NOMO-1 (cell line): ENCODE measurements around the gene BEND5.

Source experiments
- DNase-seq, 2 experiments: peaks; one replicate each; lab custom pipeline; 2025; ENCODE audit not compliant: unreplicated experiment in 2 of 2; lab: John Stamatoyannopoulos, UW

The BEND5 gene

DNA sequence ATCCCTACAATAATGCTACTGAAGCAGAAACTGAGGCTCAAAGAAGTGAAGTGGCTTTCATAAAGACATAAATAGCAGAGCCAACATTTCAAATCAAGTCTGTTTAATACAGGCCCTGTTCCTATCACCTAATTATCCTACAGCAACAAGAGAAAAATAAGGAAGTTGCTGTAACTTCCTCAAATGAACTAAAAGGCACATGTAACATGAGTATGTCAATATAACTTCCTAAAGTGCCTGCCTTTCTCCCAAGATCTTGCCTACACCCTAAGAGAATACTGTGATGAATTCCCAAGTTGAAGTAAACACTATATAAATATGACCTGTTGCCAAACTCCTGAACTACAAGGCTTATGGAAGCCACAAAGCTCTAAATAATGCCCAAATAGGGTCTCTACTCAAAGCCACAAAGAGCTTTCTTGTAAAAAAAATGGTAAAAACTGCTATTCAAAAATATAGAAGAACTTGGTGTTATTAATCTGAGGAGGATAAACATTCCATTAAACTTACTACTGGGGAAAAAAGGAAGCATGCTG lies 8.6 kb downstream of the BEND5 start:
- DNase-seq, result peak; percentile 50 to 86

DNA sequence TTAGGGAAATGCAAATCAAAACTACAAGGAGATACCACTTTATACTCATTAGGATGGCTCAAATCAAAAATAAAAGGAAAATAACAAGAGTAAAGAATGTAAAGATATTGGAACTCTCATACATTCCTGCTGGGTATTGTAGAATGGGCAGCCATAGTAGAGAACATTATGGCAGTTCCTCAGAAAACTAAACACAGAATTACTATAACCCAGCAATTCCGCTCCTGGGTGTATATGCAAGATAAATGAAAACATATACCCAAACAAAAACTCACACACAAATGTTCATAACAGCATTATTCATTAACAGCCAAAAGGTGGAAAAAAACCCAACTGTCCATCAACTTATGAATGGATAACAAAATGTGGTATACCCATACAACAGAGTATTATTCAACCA lies 11.4 kb downstream of the BEND5 start:
- DNase-seq, result no peak

DNA sequence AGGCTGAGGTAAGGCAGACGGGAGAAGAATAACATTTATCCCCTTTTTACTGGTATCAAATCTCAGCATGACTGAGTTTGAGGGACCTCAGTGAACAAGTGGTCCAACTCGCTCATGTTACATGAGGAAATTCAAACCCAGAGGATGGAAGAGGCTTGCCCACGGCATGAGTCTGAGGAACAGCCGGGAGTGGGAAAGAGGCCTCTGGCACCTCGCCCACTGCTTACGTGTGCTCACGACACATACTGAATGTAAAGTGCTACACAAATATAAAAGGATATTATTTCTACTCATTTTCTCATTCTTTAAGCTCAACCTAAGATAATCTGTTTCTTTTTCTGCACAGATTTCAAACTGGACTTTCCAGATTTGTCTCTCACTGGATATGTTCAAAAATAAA lies 14.7 kb downstream of the BEND5 start:
- no peak for DNase-seq

DNA sequence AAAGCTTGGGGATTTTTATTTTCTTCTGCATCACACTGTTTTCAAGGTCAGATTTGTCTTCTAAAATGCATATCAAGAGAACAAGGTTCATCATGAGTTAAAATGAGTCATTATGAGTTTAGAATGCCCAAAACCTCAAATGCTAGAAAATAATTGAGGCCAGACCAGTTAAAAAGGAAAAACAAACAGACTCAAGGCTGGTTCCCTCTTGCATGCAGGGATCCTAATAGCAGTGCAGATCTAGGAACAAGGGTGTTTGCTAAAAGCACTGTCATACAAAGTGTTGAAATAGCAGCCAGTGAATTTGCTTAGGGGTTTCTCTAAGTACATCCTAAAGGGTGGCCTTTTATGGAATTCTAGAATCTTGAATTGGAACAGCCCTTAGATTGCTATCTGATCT lies 15.3 kb downstream of the BEND5 start:
- DNase-seq, result no peak

DNA sequence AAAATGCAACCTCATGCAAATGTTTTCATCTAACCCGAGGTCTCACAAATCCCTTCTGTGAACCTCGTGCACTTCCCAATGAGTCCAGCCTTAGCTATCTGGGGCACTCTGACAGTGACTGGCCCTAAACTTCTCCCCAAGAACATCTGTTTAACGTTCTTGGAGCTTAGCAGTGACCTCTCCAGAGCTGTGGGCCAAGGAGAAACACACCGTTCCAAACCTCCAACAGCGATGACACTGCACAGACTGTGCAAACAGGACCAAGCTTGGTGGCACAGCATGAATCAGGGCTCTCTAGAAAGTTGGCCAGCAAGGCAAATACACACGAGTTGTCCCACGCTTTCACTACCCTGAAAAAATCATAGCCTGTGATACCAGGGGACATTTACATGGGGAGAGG lies 15.8 kb downstream of the BEND5 start:
- DNase-seq, result no peak

DNA sequence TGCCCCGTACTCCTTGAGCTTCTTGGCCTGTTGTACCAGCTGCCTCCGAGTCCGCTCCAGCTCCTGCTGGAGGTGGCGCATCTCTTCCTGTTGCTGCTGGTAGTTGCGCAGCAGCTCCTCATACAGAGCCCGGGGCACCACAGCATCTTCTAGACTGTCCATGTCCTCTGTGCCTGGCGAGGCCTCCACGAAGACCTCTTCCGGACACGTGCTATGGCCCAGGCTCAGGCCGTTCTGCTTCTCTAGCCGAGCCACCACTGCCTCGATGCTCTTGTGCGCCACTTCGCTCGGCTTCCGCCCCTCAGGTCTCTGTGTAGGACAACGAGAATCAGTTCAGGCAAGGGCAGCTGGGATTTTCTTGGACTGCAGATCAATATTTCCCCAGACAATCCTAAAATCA lies 17.7 kb downstream of the BEND5 start:
- DNase-seq, result no peak

DNA sequence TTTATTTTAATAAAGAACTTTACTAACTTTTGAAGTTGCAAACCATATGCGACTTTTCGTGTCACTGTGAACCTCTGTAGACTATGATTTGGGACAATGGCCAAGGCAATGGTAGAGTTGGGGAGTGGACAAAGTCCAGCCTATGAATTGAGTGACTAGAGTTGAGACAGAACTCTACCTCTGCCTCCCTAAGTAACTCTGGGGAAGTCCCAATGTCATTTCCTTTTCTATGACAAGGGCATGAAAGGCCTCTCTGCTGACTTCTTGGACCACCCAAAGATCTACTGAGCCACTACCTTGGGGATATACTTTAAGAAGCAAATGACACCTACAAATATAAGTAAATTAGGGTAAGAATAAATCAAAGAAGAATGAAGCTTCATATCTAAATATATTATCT lies 19.3 kb downstream of the BEND5 start:
- DNase-seq, result no peak

DNA sequence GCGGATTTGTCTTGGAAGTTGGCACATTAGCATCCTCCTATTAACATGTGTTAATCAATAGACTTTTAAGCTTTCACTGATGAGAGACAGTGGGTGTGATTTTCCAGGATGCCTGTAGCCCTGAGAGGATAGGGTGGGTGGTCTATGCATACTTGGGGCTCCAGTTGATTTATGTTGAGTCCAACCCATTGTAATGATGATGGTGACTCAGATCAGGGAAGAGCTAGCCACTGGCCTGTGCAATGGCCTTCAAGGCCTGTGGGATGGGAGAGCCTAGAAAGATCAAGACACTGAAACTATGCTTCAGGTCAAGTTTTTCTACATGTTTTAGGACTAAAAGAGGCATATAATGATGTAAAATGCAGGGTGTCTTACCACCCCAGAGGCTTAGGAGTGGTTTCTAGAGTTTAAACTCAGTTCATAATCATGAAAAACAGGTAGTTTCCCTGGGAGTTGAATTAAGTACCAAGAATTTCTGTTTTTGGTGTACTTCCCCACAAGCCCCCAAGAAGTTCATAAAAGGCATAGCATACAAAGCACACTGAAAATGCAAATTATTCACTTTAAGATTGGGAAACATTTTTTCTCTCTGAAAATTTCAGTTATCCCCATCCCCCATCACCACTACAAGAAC lies 19.9 kb downstream of the BEND5 start:
- DNase-seq, result no peak

DNA sequence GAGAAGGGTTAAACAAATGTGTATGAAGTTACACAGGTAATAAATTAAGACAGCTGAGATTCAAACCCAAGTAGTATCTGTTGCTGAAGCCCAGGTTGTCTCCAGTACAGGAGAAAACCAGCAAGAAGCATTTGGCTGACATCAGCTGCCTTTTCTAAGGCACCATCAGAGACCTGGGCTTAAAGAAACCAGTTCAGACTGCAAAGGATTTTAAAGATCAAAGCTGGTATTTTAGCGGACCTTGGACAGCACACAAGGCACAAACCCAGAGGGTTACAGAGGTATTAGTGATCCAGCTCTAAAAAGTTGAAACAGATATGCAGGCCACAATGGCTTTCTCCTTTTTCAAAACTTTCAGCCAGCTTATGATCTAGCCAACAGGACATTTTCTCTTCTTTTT lies 23.4 kb downstream of the BEND5 start:
- no peak for DNase-seq

DNA sequence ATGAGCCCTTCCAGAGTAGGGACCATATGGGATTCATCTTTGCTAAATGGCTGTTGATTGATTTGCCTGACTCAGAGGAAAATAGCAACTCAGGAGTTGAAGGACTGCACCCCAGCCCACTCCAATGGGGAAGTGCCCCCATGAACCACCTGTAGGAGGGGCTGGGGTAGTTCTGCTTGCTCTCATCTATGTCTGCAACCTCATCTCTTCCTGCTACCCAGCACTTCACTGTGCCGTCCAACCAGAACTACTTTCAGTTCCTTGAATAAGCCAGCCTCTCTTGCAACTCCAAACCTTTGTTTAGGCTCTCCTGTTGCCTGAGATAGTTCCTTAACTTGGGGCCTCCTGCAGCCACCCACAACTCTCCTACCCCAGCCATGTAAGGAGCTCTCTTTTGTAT lies 26.6 kb downstream of the BEND5 start:
- peak; percentile 87 to 93 for DNase-seq

DNA sequence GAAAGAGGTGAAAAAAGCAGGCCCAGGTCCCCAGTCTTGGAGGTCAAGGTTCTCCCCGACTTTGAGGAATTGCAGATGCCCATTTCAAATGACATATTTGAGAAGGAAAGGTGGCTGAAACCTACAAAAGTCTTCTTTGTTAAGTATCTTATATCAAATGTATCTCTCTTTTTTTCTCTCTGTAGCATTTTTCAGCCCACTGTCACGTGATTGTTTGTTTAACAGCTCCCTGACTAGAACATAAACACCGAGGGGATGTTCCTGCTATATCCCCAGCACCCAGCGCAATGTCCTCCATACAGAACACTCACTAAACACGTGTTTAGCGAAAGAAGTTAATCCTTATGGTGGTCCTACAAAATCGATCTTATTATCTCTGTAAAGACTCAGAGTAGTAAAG lies 27.6 kb downstream of the BEND5 start:
- DNase-seq, result no peak

DNA sequence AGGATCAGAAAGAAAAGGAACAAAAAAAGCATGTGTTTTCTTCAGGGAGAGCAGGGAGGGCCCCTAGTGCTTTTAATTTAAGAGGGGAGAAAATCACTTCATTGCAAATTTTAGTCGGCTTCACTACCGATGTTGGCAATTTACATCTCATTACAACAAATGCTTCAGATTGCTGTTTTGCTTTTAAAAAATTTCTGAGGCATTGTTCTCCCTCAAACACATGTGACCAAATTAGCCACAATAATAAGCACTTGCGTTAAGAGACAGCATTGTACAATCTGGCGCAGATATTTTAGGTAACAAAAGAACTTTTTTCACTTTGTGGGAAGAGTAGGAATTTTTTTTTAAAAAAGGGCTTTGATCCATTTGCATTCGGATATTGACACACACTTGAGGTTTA lies 29.8 kb downstream of the BEND5 start:
- DNase-seq, result no peak

DNA sequence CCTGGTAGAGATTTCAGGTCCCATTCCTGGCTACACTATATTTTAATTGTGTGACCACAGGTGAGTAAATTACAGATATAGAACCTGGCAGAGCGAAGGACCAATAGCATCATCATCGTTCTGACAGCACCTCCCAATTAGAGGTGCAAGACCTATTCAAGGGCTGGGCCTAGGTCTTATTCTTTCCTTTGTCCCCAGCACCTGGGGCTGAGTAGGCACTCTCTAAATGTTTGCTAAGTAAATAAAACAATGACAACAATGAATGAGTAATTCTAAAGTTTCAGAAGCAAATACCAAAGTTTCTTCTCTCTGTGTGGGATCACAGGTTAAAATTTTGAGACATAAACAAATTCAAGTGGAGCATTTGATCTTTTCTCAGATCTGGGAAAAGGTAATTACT lies 32.7 kb downstream of the BEND5 start:
- DNase-seq, result no peak

DNA sequence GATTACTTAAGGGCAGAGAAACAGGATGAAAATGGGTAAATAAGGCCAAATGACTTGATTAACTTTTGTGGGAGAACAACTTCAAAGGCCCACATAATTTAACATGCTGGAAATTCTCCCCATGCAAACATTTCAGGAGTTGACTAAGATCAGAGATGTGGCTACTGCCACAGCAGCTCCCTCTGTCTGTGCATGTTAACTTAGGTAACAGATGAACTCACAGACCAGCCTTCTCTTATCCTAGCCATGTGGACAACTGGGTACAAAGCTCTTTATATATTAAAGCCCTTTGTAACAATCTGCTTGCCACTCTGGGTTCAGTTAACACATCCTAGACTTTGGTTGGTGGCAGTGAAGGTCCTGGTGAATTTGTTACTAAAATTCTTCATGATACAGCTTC lies 33.2 kb downstream of the BEND5 start:
- DNase-seq, result no peak

DNA sequence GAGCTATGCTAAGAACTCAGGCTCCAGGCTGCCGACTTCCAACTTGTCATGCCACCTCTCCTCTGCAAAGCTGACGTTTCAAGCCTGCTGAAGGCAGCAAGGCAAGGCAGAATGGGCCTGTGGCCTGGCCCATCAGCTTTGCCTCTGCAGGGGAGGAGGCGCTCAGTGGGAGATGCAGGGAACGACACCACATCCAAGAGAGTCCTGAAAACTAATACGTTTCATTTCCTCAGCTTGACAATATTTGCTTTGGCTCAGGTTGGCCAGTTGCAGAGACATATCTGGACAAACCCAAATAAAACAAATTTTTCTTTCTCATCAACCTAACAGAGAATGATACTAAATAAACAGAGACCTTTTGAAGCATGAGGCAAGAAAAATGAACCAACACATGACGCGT lies 35.3 kb downstream of the BEND5 start:
- no peak for DNase-seq

DNA sequence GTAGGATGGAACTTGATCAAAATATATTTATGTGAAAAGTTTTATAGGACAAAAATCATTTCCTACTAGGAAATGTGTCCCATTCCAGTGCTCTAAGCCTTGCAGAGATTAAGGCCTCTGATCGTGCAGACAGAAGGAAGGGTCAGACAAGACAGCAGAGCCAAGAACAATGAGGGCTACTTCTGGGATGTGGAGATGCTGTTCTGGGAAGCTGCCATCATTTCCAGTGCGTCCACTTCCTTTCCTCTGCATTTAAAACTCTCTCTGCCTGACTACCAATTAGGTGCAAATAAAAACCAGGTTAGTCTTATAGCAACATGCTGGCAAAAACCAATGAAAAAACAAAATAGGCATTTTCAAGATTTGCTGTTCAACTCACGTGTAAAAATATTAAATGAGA lies 36.1 kb downstream of the BEND5 start:
- DNase-seq, result no peak

DNA sequence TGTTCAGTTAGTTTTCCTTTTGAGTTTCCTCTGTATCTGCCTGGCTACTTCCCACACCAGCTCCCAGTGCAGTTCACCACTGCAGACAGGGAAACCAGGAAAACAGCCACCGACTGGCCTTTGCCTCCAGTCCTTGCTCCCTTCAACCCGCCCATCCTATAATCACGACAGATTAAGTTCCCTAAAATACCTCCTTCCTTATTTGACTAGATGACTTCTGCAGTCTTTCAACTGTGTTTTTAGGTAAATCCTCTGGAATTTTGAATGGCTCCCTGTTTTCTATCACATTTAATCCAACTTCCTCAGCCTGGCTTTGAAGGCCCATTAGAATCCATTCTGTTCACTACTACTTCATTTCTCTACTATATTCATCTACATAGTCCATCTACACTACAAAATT lies 37.6 kb downstream of the BEND5 start:
- DNase-seq, result no peak

DNA sequence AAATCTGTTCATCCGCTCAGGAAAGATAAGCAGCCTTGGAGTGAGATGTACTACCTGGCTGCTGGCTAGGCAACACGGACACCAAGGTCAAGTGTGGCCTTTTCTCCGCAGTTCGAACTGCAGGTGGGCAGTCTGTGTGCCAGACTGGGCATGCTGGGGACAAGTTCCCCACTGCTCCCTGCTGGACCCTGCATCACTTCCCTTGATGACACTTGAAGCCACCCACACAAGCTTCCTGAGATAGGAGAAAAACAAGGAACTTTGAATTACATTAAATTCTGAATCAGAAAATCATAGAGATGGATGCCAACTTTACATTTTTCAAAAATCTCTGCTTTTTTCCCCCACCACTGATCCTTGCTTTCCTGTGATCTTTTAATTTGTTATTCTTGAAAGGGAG lies 38.3 kb downstream of the BEND5 start:
- no peak for DNase-seq

DNA sequence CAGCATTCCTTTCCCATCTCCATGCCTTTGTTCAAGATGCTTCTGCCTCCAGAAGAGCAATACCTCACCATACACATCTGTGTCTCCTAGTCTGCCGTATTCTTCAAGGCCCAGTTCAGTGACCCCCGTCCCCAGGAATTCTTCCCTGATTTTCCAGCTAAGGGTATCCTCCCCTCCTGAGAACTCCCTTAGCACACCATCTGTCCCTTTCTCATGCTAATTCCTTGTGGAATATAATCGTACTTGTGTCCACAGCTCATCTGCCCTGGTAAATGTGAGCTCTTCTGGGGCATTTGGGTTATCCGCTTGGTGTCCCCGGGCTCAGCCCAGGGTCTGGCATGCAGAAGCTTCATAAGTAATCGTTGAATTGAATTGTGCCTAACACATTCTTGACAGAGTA lies 40.9 kb downstream of the BEND5 start:
- DNase-seq, result no peak

DNA sequence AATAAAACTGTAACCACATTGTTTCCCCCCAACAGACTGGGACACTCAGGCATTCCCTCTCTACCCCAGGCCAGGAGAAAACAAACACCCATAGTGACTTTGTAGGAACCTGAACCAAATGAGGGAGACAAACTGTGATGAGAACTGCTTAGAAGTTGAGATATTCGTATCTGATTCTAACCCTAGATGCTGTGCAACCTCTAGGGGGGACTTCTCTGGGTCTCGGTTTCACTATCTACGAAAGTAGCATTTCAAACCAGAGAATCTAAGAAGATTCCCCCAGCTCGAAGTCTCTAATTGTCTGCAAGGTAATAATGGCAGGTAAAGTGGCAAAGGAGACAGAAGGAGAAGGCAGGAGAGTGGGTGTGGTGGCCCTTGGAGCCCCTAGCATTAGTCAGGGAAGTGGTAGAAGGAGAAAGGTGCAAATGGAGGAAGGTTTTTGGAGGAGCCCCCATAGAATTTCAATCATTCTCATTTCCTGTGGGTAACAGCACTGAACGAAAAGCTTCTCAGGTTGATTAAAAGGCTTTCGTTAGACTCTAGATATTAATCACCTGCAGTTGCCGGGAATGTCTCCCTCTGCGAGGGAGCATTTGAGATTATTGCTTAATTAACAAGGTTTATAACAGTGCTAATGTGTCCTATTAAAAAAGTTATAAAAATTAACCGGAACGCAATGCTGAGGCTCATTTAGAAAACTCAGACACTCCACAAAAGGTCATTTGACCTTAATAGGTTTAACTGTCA lies 46.4 kb downstream of the BEND5 start:
- no peak for DNase-seq

DNA sequence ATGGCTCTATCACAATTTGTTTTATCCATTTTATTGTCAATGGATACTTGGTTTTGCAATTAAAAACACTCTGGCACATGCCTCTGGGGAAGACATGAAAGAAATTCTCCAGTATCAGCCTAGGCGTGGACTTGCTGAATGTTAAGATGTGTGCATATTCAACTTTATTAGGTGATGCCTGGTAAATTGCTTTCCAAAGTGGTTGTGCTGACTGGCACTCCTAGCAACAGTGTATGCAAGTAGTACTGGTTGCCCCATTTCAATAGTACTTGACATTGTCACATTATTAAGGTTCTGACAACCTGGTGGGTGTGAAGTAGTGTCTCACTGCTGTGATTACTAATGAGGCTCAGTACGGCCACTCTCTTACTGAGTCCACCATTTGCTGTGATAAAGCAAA lies 48.1 kb downstream of the BEND5 start:
- no peak for DNase-seq

DNA sequence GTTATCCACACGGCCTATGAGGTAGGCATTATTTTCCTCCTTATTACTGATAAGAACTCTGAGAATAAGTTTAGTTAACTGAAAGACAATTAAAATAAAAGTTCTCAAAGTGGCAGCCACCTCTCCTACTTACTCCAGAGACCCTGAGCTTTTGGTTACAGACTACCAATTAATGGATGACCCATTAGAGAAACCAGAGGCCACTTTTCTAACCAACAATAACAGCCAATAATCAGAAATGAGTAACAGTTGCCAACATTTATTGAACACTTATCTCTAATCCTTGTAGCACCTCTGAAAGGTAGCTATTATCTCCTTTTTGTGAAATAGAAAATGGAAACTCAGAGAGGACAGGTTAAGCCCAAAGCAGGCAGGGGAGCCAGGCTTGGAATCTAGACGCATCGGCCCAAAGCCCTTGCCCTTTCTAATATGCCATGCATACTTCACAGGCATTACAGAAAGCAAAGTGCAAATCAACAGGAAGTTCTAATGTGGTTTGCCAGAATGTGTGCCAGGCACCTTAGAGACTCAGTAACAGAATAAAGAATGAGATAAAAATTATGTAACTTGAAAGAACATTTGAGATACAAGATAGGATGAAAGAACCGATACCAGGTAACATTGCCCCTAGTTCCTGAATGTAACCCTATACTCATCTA lies 50.0 kb downstream of the BEND5 start:
- DNase-seq, result no peak
